ENCODE results near the gene CFAP206. TPM values are rescaled to one million over a fixed set of nuclear protein-coding genes. Genes with fewer than 3 reads are reported as not detected.

CFAP206 gene
- total RNA-seq, 1 experiment from 2014 or later: not detected

Small RNA genes within 50 kb of the gene (small RNA-seq; reads per million reads assigned to genes)
- gene AL049697.2 (not detected), gene RNU6-444P (not detected)

Other genes starting within 250 kb of the CFAP206 start
- gene SMIM8, start 85.4 kb upstream of the CFAP206 start, total RNA-seq (2014; rRNA removed; shearing (Covaris generic)): 1.2 and 1.5 TPM in 2 replicates
- not detected in 2 replicates for gene GJB7, start 78.7 kb upstream of the CFAP206 start, total RNA-seq (2014; rRNA removed; shearing (Covaris generic))
- not detected in 2 replicates for gene C6orf163, start 63.2 kb upstream of the CFAP206 start, total RNA-seq (2014; rRNA removed; shearing (Covaris generic))
- gene SLC35A1, start 65.0 kb downstream of the CFAP206 start, total RNA-seq (2014; rRNA removed; shearing (Covaris generic)): 13.4 and 14.1 TPM in 2 replicates
- gene RARS2, start 182.0 kb downstream of the CFAP206 start, total RNA-seq (2014; rRNA removed; shearing (Covaris generic)): 15.3 and 16.5 TPM in 2 replicates
- gene ORC3, start 182.2 kb downstream of the CFAP206 start, total RNA-seq (2014; rRNA removed; shearing (Covaris generic)): 8.5 and 10.2 TPM in 2 replicates